Measurements from ENCODE around the gene MYRF. TPM values are rescaled to one million over a fixed set of nuclear protein-coding genes. Genes with fewer than 3 reads are reported as not detected.

MYRF gene
- total RNA-seq, 1 donor from 2014 or later: 62.1 TPM

DNA sequence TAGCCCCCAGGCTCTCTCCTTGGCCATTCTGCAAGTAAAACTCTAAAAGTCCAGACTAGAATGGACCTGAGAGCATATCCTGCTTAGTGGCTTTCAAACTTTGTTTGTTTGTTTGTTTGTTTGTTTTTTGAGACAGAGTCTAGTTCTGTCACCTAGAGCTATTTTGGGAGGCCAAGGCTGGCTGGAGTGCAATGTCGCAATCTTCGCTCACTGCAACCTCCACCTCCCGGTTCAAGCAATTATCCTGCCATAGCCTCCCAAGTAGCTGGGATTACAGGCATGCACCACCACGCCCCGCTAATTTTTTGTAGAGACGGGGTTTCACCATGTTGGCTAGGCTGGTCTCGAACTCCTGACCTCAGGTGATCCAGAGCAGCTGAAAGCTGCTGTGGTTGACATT is 43.3 kb upstream of the MYRF start:
- Mint-ChIP-seq H3K27me3 (no peaks in the 10 kb centered on the region), H3K4me3 (no peak overlapping the region), H3K4me1 (ENCODE audit: unreplicated experiment) (peaks cover 11% of the 10 kb centered on the region), H3K9me3 (no peaks in the 10 kb centered on the region), H3K27ac (no peak overlapping the region), H3K36me3 (no peaks in the 10 kb centered on the region)
- no peak for DNase-seq (ENCODE audit: extremely low spot score, unreplicated experiment)
- TF ChIP-seq, protein P1, sequence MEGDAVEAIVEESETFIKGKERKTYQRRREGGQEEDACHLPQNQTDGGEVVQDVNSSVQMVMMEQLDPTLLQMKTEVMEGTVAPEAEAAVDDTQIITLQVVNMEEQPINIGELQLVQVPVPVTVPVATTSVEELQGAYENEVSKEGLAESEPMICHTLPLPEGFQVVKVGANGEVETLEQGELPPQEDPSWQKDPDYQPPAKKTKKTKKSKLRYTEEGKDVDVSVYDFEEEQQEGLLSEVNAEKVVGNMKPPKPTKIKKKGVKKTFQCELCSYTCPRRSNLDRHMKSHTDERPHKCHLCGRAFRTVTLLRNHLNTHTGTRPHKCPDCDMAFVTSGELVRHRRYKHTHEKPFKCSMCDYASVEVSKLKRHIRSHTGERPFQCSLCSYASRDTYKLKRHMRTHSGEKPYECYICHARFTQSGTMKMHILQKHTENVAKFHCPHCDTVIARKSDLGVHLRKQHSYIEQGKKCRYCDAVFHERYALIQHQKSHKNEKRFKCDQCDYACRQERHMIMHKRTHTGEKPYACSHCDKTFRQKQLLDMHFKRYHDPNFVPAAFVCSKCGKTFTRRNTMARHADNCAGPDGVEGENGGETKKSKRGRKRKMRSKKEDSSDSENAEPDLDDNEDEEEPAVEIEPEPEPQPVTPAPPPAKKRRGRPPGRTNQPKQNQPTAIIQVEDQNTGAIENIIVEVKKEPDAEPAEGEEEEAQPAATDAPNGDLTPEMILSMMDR (conservative IDR thresholded peaks at IDR 0.05): no peak

DNA sequence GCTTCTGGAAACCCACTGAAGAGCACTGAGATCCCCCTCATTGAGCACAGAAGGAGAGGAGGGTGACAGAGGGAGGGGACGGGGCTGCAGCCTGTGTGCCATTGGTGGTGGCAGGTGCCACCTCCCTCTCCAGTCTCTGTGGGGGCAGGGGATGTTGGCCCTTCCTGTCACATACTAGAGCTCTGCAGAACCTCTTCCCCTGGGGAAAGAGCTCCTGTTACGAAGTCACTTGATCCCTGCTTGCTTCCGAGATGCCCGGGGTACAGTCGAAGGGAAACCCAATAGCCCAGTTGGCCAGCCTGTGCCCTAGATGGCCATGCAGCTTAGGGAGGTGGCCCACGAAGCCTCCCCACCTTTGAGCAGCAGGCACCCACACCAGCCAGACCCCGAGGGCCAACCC is 42.9 kb upstream of the MYRF start:
- Mint-ChIP-seq H3K27me3 (no peaks in the 10 kb centered on the region), H3K27ac (no peak overlapping the region), H3K4me1 (ENCODE audit: unreplicated experiment) (peaks cover 11% of the 10 kb centered on the region), H3K36me3 (no peaks in the 10 kb centered on the region), H3K4me3 (no peak overlapping the region), H3K9me3 (no peaks in the 10 kb centered on the region)
- TF ChIP-seq, protein P1 (conservative IDR thresholded peaks at IDR 0.05): no peak
- no peak for DNase-seq (ENCODE audit: extremely low spot score, unreplicated experiment)

DNA sequence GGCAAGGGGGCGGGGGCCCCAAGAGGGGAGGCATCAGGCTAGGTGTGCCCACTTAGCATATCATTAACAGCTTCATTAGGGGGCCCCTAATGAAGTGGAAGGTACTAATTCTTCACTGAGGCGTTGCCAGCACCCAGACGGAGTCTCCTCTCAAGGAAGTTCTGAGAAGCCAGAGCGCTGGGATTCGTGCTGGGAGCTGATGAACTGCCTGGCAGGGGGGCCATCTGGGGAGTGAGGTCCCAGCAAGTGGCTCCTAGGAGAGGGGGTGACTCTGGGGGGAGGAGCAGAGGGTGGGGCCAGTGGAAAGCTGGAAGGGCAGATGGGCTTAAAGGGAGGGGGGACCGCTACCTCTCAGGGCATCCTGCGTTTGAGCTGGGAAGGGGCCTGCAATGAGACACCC is 42.4 kb upstream of the MYRF start:
- DNase-seq (ENCODE audit: extremely low spot score, unreplicated experiment): no peak
- H3K4me3 Mint-ChIP-seq: no peak overlapping the region
- no peak overlapping the region for H3K27ac Mint-ChIP-seq
- H3K9me3 Mint-ChIP-seq: no peaks in the 10 kb centered on the region
- TF ChIP-seq, protein P1 (conservative IDR thresholded peaks at IDR 0.05): no peak
- H3K36me3 Mint-ChIP-seq: no peaks in the 10 kb centered on the region
- peaks cover 11% of the 10 kb centered on the region for H3K4me1 Mint-ChIP-seq (ENCODE audit: unreplicated experiment)
- no peaks in the 10 kb centered on the region for H3K27me3 Mint-ChIP-seq

DNA sequence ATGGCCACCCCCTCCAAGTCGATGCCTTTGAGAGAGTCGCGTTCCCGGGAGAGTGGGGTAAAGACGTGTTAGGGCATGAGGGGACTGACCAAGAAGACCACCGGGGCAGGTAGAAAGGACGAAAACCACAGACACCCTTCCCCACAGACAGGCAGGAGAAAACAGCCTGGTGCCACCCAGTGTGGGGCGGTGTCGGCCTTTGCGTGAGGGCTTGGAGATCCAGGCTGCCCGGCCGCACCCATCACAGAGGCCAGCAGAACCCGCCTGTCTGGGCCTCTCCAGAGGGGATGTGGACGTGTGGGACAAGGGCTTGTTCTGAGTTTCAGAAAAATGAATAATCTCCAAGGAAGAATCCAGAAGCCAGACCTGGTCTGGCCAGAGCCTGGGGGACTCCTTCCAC is 41.4 kb upstream of the MYRF start:
- Mint-ChIP-seq H3K4me1 (ENCODE audit: unreplicated experiment) (peaks cover 15% of the 10 kb centered on the region), H3K4me3 (no peak overlapping the region), H3K27ac (peak overlapping the region; percentile 41), H3K27me3 (no peaks in the 10 kb centered on the region), H3K36me3 (no peaks in the 10 kb centered on the region), H3K9me3 (no peaks in the 10 kb centered on the region)
- DNase-seq (ENCODE audit: extremely low spot score, unreplicated experiment): no peak
- TF ChIP-seq, protein P1 (conservative IDR thresholded peaks at IDR 0.05): no peak

DNA sequence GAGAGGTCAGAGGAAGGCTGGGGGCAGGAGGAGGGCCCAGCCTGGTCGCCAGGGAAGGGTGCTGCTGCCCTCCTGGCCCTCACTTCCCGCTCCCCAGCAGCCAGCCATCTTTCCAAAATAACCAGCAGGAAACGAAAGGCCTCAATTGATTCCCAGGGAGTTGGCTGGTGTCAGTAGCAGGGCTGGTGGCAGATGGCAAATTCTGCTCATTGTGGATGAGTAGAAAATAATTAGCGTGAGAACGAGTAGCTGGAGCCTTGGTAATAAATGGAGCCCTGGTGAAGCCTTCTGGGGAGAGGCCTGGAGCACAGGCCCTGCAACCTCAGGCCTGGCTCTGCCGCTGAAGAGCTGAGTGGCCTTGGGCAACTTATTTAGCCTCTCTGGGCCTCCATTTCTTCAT is 40.9 kb upstream of the MYRF start:
- no peak overlapping the region for H3K27ac Mint-ChIP-seq
- H3K4me3 Mint-ChIP-seq: no peak overlapping the region
- H3K4me1 Mint-ChIP-seq (ENCODE audit: unreplicated experiment): peaks cover 20% of the 10 kb centered on the region
- no peaks in the 10 kb centered on the region for H3K9me3 Mint-ChIP-seq
- TF ChIP-seq, protein P1 (conservative IDR thresholded peaks at IDR 0.05): no peak
- H3K27me3 Mint-ChIP-seq: no peaks in the 10 kb centered on the region
- H3K36me3 Mint-ChIP-seq: no peaks in the 10 kb centered on the region
- DNase-seq (ENCODE audit: extremely low spot score, unreplicated experiment): no peak

DNA sequence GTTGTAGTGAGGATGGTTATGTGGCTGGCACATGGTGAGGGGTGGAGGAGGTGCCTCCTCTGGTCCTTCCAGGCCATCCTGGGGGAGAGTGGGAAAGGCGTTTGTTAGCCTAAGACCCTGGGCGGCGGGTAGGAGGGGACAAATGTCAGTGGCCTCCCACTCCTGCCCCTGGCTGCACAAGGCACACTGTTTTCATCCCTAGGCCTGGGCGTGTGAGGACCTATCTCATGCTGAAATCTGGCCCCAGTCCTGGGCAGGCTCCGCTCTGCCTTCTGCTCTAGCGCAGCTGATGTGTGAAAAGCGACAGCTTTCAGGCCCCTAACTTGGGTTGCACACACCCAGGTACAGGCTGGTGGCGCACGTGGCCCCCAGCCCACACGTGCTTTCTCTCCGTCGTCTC is 40.1 kb upstream of the MYRF start:
- TF ChIP-seq, protein P1 (conservative IDR thresholded peaks at IDR 0.05): no peak
- DNase-seq (ENCODE audit: extremely low spot score, unreplicated experiment): no peak
- H3K27ac Mint-ChIP-seq: no peak overlapping the region
- no peaks in the 10 kb centered on the region for H3K9me3 Mint-ChIP-seq
- no peak overlapping the region for H3K4me3 Mint-ChIP-seq
- no peaks in the 10 kb centered on the region for H3K36me3 Mint-ChIP-seq
- H3K4me1 Mint-ChIP-seq (ENCODE audit: unreplicated experiment): peaks cover 22% of the 10 kb centered on the region
- H3K27me3 Mint-ChIP-seq: no peaks in the 10 kb centered on the region

Measured in type B pancreatic cell (in vitro differentiated cells).